ENCODE data around the gene FTO. TPM values are rescaled to one million over a fixed set of nuclear protein-coding genes. Genes with fewer than 3 reads are reported as not detected.
A peak's percentile ranks its signal among the peaks of the same experiment; 100 is the strongest.

FTO gene
- total RNA-seq, 4 donors from 2014 or later = 64.4 to 116 (median 71.3) TPM

DNA sequence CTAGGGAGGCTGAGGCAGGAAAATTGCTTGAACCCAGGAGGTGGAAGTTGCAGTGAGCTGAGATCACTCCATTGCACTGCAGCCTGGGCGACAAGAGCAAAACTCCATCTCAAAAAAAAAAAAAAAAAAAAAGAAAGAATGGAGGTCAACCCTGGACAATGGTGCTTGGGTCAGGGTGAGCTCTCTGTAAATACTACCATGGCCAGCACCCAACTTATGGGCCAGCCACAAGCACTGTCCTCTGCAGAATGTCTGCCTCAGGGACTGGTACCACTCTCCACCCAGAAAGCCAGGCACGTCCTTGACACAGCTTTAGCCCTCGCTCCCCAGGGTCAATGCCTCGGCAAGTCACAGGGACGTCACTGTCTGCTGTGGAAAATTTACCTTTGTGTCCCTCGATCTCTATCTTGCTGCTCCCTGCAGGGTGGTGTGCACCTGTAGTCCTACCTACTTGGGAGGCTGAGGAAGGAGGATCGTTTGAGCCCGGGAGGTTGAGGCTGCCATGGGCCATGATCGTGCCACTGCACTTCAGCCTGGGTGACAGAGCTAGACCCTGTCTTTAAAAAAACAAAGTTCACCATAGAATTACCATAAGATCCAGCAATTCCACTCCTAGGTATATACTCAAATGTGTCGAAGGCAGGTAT, 459.4 kb downstream of the FTO start:
- TF ChIP-seq POLR2A (IDR thresholded peaks at IDR 0.05) (no peak), POLR2AphosphoS5 (IDR thresholded peaks at IDR 0.05) (no peak), EP300 (IDR thresholded peaks at IDR 0.05) (no peak)
- TF ChIP-seq, protein P1, sequence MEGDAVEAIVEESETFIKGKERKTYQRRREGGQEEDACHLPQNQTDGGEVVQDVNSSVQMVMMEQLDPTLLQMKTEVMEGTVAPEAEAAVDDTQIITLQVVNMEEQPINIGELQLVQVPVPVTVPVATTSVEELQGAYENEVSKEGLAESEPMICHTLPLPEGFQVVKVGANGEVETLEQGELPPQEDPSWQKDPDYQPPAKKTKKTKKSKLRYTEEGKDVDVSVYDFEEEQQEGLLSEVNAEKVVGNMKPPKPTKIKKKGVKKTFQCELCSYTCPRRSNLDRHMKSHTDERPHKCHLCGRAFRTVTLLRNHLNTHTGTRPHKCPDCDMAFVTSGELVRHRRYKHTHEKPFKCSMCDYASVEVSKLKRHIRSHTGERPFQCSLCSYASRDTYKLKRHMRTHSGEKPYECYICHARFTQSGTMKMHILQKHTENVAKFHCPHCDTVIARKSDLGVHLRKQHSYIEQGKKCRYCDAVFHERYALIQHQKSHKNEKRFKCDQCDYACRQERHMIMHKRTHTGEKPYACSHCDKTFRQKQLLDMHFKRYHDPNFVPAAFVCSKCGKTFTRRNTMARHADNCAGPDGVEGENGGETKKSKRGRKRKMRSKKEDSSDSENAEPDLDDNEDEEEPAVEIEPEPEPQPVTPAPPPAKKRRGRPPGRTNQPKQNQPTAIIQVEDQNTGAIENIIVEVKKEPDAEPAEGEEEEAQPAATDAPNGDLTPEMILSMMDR (IDR thresholded peaks at IDR 0.05) = no peak
- Histone ChIP-seq H3K27ac (no peak overlapping the region), H3K4me1 (peaks cover 4% of the 10 kb centered on the region), H3K27me3 (peaks cover 4% of the 10 kb centered on the region), H3K36me3 (no peaks in the 10 kb centered on the region), H3K9me3 (no peaks in the 10 kb centered on the region), H3K4me3 (no peak overlapping the region)
- no peak for DNase-seq (ENCODE audit: low spot score in 2 of 2)
- WGBS = 84% methylated on average over 10 of the region's 10 CpGs

DNA sequence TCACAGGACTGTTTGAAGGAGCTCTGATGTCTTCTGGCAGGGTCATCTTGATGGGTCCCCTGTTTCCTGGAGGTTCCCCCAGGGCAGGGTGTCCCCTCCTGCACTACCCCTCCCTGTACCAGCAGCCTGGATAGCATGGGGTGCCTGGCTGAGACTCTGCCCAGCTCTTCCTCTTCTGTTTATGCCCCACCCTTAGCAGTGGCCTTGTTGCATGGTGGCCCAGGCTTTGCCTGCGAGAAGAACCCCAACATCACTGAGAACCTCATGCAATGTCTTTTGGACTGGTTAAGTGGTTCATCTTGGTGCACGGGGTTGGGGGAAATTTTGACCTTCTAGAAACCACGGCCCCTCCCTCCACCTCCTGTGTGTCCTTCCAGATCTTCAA, 460.8 kb downstream of the FTO start:
- Histone ChIP-seq H3K9me3 (no peaks in the 10 kb centered on the region), H3K27me3 (peaks cover 4% of the 10 kb centered on the region), H3K36me3 (no peaks in the 10 kb centered on the region), H3K4me1 (peaks cover 4% of the 10 kb centered on the region), H3K4me3 (no peak overlapping the region), H3K27ac (no peak overlapping the region)
- WGBS = 98% methylated on average over 3 of the region's 3 CpGs
- DNase-seq (ENCODE audit: low spot score in 2 of 2) = no peak
- no peak for TF ChIP-seq EP300 (IDR thresholded peaks at IDR 0.05)
- TF ChIP-seq, protein P1 (IDR thresholded peaks at IDR 0.05) = no peak

DNA sequence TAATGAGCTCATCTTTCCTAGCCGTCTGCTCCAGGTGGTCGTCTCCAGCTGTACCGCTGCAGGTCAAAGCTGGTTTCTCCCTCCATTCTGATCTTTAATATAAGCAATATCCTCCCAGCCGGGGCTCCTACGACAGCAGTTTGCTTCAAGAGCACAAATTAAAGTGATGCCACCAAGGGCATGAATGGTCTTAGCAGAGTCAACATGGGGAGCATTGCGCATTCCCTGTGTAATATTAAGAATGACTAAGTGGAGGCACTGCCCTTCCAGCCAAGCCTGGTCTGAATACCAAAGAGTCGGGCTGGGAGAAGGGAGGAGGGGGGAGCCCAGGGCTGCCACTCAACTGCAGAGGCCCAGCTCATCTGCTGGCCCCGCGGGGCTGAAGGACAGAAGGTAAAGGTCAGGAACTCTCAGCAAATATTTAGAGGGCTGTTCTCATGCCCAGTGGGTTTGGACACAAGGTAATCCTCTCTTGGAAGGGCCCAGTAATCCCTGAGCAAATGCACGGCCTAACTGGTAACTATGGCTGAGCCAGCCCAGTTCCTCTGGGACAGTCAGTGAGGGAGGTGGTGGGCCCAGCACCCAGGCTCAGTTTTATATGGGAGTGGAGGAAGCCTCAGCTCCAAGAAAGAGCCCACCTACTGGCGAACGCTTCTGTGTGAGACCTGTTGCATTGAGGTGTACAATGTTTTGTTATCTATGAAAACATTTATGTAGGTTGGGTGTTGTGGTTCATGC, 461.4 kb downstream of the FTO start:
- TF ChIP-seq POLR2AphosphoS5 (IDR thresholded peaks at IDR 0.05) = no peak
- TF ChIP-seq, protein P1 (IDR thresholded peaks at IDR 0.05) = no peak
- TF ChIP-seq EP300 (IDR thresholded peaks at IDR 0.05) = no peak
- TF ChIP-seq POLR2A (IDR thresholded peaks at IDR 0.05) = no peak
- DNase-seq (ENCODE audit: low spot score in 2 of 2) = no peak
- H3K4me3 ChIP-seq = no peak overlapping the region
- peaks cover 4% of the 10 kb centered on the region for H3K27me3 ChIP-seq
- WGBS = 85% methylated on average over 12 of the region's 12 CpGs
- no peaks in the 10 kb centered on the region for H3K36me3 ChIP-seq
- H3K9me3 ChIP-seq = no peaks in the 10 kb centered on the region
- H3K4me1 ChIP-seq = peaks cover 4% of the 10 kb centered on the region
- H3K27ac ChIP-seq = no peak overlapping the region

DNA sequence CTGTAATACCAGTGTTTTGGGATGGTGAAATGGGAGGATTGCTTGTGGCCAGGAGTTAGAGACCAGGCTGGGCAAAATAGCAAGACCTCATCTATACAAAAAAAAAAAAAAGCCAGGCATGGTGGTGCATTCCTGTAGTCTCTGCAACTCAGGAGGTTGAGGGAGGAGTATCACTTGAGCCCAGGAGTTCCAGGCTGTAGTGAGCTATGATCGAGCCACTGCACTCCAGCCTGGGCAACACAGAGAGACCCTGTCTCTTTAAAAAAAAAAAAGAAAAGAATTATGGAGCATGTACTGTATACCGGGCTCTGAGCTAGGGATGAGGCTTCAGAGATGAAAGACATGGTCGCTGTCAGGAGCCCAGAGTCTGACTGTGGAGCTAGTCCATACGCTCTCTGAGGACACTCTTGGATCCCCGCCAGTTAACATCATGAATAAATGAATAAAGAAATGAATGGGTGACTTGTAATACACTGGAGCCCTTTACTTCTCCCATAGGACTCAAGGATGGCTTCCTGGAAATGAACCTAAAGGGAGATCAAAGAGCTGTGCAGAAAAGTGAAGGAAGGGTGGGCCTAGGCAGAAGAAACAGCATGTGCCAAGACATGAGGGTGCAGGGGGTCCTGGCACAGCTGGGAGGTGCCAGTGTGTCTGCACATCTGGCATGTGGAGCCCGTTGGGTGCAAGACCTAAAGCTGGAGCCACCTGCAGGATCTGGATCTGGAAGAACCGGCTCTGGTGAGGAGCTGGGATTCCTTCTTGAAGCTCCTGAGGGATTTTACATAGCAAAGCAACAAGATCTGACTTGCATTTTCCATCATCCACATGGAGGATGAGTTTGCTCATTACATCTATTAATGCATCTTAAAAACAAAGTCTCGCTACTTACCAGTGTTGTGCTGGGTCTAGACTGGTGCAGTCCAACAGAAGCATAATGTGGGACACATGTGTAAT, 462.2 kb downstream of the FTO start:
- WGBS = 50% methylated on average over 8 of the region's 8 CpGs
- DNase-seq (ENCODE audit: low spot score in 2 of 2) = peak in 1 of 2 donors; percentile 15
- no peak for TF ChIP-seq POLR2AphosphoS5 (IDR thresholded peaks at IDR 0.05)
- TF ChIP-seq, protein P1 (IDR thresholded peaks at IDR 0.05) = no peak
- H3K36me3 ChIP-seq = no peaks in the 10 kb centered on the region
- peaks cover 4% of the 10 kb centered on the region for H3K27me3 ChIP-seq
- H3K4me3 ChIP-seq = no peak overlapping the region
- H3K27ac ChIP-seq = no peak overlapping the region
- H3K4me1 ChIP-seq = peaks cover 4% of the 10 kb centered on the region
- H3K9me3 ChIP-seq = no peaks in the 10 kb centered on the region

DNA sequence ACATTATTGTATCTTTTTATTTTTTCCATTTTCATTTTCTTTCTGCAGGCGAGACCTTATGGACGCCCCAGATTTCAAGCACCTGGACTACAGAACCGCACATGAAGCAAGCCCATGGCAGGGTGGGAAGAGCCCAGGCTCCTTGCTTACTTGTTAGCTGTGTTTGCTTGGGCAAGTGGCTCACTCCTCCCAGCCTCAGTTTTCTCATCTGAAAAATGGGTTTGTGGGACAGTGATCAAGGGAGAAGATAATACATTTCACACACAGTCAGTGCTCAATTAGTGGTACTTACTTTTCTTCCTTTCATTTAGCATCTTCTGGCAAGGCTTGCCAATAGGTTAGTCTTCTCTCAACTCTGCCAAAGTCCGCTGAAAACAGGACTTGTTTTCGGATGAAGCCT, 465.2 kb downstream of the FTO start:
- peaks cover under 1% of the 10 kb centered on the region for H3K27me3 ChIP-seq
- H3K4me1 ChIP-seq = peaks cover 4% of the 10 kb centered on the region
- H3K27ac ChIP-seq = no peak overlapping the region
- H3K36me3 ChIP-seq = no peaks in the 10 kb centered on the region
- peak in 1 of 2 donors; percentile 65 for DNase-seq (ENCODE audit: low spot score in 2 of 2)
- 96% methylated on average over 5 of the region's 5 CpGs for WGBS
- H3K9me3 ChIP-seq = no peaks in the 10 kb centered on the region
- no peak overlapping the region for H3K4me3 ChIP-seq
- TF ChIP-seq POLR2A (IDR thresholded peaks at IDR 0.05) = no peak
- TF ChIP-seq, protein P1 (IDR thresholded peaks at IDR 0.05) = no peak
- no peak for TF ChIP-seq POLR2AphosphoS5 (IDR thresholded peaks at IDR 0.05)
